HFF-Myc (cell line): ENCODE data around the gene OSBPL9.

Source experiments
- DNase-seq: peaks from one replicate; pipeline ENCODE4 v3.0.0-alpha.2; 2011; ENCODE audit warnings: low read depth; ENCODE audit errors: extremely low read depth
- H3K4me3 ChIP-seq: replicated peaks from 2 replicates; pipeline ENCODE4 v1.5.1; 2011; ENCODE audit warnings: low read depth, mild to moderate bottlenecking, control low read depth, low read length
- TF ChIP-seq, protein P1 (sequence below): IDR thresholded peaks from 2 replicates; pipeline ENCODE4 v1.5.1; 2012; ENCODE audit warnings: mild to moderate bottlenecking, low read depth, low read length, control low read depth; ENCODE audit errors: missing control alignments

The OSBPL9 gene

DNA sequence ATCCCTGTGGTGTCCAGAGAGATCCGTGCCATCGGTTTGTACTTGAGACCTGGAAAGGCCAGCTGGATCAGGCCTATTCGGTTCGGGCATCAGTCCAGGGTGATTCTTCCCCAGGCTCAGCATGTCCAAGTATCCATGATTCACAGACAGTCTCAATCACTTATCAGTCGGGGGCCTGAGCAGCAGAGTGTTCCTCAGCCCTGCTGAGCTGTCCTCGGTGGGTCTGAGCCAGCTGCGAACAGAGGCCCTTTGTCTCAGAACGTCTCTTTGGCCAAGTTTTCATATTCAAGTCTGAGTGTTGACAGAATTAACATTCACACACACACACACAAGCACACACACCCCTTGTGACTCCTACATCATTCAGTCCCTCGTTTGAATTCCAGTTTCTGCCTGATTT lies 33.4 kb upstream of the OSBPL9 start:
- no peak overlapping the region for H3K4me3 ChIP-seq
- no peak for DNase-seq

DNA sequence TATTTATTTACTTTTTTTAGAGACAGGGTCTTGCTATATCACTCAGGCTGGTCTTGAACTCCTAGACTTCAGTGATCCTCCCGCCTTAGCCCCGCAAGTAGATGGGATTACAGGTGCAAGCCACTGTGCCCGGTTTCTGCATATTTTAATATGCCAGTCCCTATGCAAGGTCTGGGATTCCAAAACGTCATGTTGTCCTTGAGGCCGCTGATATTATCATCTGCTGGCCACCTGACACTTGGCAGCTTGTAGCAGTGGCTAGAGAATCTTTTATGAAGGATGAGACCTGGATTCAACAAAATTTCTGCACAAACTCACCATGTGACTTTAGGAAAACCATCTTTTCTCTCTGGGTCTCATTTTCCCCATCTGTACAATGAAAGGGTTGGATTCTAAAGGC lies 32.9 kb upstream of the OSBPL9 start:
- TF ChIP-seq, protein P1, sequence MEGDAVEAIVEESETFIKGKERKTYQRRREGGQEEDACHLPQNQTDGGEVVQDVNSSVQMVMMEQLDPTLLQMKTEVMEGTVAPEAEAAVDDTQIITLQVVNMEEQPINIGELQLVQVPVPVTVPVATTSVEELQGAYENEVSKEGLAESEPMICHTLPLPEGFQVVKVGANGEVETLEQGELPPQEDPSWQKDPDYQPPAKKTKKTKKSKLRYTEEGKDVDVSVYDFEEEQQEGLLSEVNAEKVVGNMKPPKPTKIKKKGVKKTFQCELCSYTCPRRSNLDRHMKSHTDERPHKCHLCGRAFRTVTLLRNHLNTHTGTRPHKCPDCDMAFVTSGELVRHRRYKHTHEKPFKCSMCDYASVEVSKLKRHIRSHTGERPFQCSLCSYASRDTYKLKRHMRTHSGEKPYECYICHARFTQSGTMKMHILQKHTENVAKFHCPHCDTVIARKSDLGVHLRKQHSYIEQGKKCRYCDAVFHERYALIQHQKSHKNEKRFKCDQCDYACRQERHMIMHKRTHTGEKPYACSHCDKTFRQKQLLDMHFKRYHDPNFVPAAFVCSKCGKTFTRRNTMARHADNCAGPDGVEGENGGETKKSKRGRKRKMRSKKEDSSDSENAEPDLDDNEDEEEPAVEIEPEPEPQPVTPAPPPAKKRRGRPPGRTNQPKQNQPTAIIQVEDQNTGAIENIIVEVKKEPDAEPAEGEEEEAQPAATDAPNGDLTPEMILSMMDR = no peak
- no peak overlapping the region for H3K4me3 ChIP-seq
- no peak for DNase-seq

More for the DNA sequence above, 33.4 kb upstream of the OSBPL9 start:
- TF ChIP-seq, protein P1 = no peak

DNA sequence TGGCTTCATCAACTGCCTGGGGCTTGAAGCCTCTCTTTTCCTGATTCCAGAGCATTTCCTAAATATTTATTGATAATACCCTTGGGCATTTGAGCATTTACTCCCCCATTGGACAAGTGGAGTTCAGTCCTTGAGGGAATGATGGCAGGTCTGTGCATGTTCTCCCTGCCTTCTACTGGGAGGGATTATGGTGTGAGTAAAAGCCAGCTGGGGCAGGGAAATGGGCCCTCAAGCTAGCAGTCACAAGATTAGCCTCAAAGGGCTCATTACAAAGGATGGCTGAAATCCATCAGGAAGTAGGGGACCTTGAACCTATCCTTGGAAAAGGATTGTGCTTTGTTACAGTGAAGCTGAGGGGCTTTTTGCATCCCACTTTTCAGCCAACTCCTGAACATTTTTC lies 24.2 kb upstream of the OSBPL9 start:
- DNase-seq = no peak
- TF ChIP-seq, protein P1 = no peak
- no peak overlapping the region for H3K4me3 ChIP-seq

DNA sequence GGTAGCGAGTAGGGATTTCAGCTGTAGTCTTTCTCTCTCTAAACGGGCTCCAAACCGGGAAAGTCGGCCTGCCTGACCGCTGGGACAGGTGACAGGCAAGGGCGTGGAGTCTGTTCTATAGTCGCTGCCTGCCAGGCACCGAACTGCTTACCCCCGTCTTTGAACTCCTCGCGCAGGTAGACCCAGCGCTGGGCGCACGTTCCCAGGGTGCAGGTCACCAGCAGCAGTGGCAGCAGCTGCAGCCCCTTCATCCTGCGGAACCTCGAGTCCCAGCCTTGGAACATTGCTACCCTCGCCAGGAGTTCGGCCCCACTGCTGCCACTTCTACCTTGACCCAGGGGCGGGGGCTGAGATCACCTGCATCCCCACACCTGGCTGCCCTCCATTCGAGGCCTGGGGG lies 22.2 kb upstream of the OSBPL9 start:
- no peak overlapping the region for H3K4me3 ChIP-seq
- no peak for DNase-seq
- TF ChIP-seq, protein P1 = no peak

DNA sequence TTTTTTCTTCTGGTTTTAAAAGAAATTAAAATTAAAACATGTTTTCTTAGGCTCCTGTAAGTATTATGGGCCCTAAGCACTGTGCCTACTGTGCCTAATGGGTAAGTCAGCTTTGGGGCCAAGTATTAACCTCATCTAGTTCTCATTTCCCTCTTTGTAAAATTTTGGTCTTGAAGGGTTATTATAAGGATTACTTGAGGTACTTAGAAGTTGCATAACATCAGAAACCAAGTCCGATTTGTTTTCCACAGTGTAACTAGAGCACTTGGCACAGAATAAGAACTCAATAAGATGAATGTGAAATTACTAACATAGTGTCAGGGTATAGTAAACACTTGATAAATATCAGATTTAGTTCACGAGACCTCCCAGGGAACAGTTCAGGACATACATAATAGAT lies 16.4 kb upstream of the OSBPL9 start:
- TF ChIP-seq, protein P1 = no peak
- no peak for DNase-seq
- H3K4me3 ChIP-seq = no peak overlapping the region

DNA sequence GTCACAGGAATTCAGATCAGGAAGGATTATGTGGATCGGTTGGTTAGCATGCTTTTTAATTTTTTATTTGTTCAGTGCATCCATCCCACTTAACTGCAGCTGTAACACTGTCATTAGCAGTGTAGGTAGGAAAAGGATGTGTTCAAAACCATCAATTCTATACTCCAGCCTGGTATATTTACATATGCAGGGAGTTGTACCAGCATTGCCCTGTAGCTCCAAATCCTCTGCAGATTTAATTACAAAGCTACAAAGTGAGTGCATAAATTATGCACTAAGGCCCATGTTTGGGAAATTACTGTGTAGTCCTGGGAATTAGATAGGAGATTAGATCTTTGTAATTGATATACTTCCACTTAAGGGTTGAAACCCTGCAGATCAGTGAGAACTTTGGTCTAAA lies 15.9 kb upstream of the OSBPL9 start:
- DNase-seq = no peak
- H3K4me3 ChIP-seq = no peak overlapping the region
- TF ChIP-seq, protein P1 = no peak

DNA sequence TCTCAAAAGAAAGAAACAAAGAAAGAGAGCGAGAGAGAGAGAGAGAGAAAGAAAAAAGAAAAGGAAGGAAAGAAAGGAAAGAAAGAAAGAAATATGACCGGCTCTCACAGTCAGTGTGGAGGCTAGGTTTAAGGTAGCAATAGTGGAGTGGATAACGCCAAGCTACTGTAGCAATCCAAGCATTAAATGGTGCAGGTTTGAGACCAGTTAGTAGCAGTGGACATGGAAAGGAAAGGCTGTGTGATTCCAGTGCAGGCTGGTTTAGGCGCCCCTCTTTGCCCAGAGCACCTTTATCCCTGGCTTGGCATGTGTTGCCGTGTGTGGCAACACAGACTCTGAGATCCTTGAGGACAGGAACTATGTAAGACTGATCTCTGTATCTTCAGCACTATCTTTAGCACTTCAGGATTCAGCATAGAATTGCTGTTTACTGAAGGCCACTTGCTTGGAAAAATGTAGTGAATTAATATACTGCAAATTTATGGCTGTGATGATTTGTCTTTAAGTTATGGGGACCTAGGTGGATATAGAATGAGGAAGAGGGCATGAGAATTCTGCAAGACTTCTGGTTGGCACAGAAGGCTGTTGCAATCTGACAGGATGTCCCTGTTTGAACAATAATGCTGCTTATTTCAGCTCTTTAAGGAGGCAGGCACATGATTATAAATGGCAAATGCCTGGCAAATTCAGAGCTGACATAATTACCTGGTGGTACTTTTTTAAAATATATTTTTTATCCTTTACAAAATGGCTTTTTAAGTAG lies 10.8 kb upstream of the OSBPL9 start:
- H3K4me3 ChIP-seq = no peak overlapping the region
- TF ChIP-seq, protein P1 = no peak
- DNase-seq = no peak
